HepG2 (cell line): Measurements from ENCODE around the gene ARAP1. TPM values are rescaled to one million over a fixed set of nuclear protein-coding genes. Genes with fewer than 3 reads are reported as not detected.

ENCODE experiments used
- ARID5B ChIP-seq: IDR thresholded peaks from 2 replicates; pipeline ENCODE4 v1.4.0; 2020; ENCODE audit warnings: mild to moderate bottlenecking, missing genetic modification reagents
- CSRNP1 ChIP-seq: sonication (generic); formaldehyde crosslinking; IDR thresholded peaks from 2 replicates; pipeline ENCODE4 v1.8.1; 2023; ENCODE audit warnings: mild to moderate bottlenecking, missing genetic modification reagents
- HIC2 ChIP-seq: sonication (generic); formaldehyde crosslinking; IDR thresholded peaks from 2 replicates; pipeline ENCODE4 v1.9.0; 2022; ENCODE audit warnings: low read depth, missing genetic modification reagents
- HOXA3 ChIP-seq: sonication (generic); formaldehyde crosslinking; IDR thresholded peaks from 2 replicates; pipeline ENCODE4 v1.5.0; 2020; ENCODE audit warnings: missing genetic modification reagents
- MLLT10 ChIP-seq: sonication (generic); formaldehyde crosslinking; IDR thresholded peaks from 2 replicates; pipeline ENCODE4 v1.4.0; 2020; ENCODE audit warnings: missing genetic modification reagents
- NPAS2 ChIP-seq: sonication (generic); formaldehyde crosslinking; IDR thresholded peaks from 2 replicates; pipeline ENCODE4 v1.8.0; 2022; ENCODE audit warnings: mild to moderate bottlenecking, missing genetic modification reagents, borderline replicate concordance
- PRDM10 ChIP-seq: sonication (generic); formaldehyde crosslinking; IDR thresholded peaks from 2 replicates; pipeline ENCODE4 v1.4.0; 2020; ENCODE audit warnings: low read depth, missing genetic modification reagents
- RBAK ChIP-seq: sonication (generic); formaldehyde crosslinking; IDR thresholded peaks from 2 replicates; pipeline ENCODE4 v1.5.1; 2020; ENCODE audit warnings: mild to moderate bottlenecking, missing genetic modification reagents
- TCF7 ChIP-seq: sonication (generic); IDR thresholded peaks from 2 replicates; pipeline ENCODE4 v1.6.1; 2016; ENCODE audit warnings: antibody characterized with exemption, low read depth
- ZFP90 ChIP-seq: sonication (generic); formaldehyde crosslinking; IDR thresholded peaks from 2 replicates; pipeline ENCODE4 v1.8.0; 2022; ENCODE audit warnings: missing genetic modification reagents, mild to moderate bottlenecking, inconsistent platforms, borderline replicate concordance
- ZFX ChIP-seq: sonication (generic); formaldehyde crosslinking; IDR thresholded peaks from 2 replicates; pipeline ENCODE4 v1.4.0; 2020; ENCODE audit warnings: mild to moderate bottlenecking, low read depth, missing genetic modification reagents, moderate library complexity
- ZGPAT ChIP-seq: IDR thresholded peaks from 2 replicates; pipeline ENCODE4 v1.6.1; 2016; ENCODE audit warnings: mild to moderate bottlenecking
- ZNF232 ChIP-seq: sonication (generic); formaldehyde crosslinking; IDR thresholded peaks from 2 replicates; pipeline ENCODE4 v1.4.0; 2020; ENCODE audit warnings: missing genetic modification reagents, borderline replicate concordance
- ZNF343 ChIP-seq: sonication (generic); formaldehyde crosslinking; IDR thresholded peaks from 2 replicates; pipeline ENCODE4 v1.4.0; 2020; ENCODE audit warnings: mild to moderate bottlenecking, missing genetic modification reagents
- ZNF652 ChIP-seq: IDR thresholded peaks from 2 replicates; pipeline ENCODE4 v1.6.1; 2016; ENCODE audit warnings: low read depth, borderline replicate concordance
- ZNF773 ChIP-seq: sonication (generic); formaldehyde crosslinking; IDR thresholded peaks from 2 replicates; pipeline ENCODE4 v1.4.0; 2020; ENCODE audit warnings: missing genetic modification reagents, borderline replicate concordance
- polyA plus RNA-seq, 8 experiments: library from polyadenylated mRNA; depleted of rRNA in 3 of 8; stranded (reverse) in 7 of 8; unstranded in 1 of 8; fragments of >200 nt; fragmentation: Illumina TruSeq in 4 of 8; extraction: Trizol in 4 of 8; gene quantifications; 2 replicates each; pipeline versions ENCODE4 v1.2.1 to v1.2.3, GENCODE V29; 2011 to 2016; ENCODE audit warnings: low read depth in 4 of 8, missing spikeins in 1 of 8, mixed read lengths in 1 of 8; ENCODE audit not compliant: insufficient read depth in 1 of 8
- total RNA-seq, 5 experiments: library from RNA; depleted of rRNA; stranded (reverse); fragments of >200 nt; fragmentation: Illumina TruSeq; extraction: Trizol; gene quantifications; 2 replicates each; pipeline ENCODE4 v1.2.3, GENCODE V29; 2016; ENCODE audit warnings: low read depth in 1 of 5

Gene ARAP1
- total and polyA plus RNA-seq, 2 of the 13 experiments (the other 11 are each of a cell fraction or from before 2014, with no cell fraction given) = 43.2 to 55.5 TPM

GRCh38 chr11:72750086-72750485 lies 2.1 kb downstream of the ARAP1 start (continued):
- TF ChIP-seq HIC2 (CRISPR knock-in tag) (no peak), RBAK (CRISPR knock-in tag) (no peak), PRDM10 (CRISPR knock-in tag) (no peak), MLLT10 (CRISPR knock-in tag) (no peak), CSRNP1 (CRISPR knock-in tag) (no peak; the same call in 1 of the 2 replicates), ARID5B (CRISPR knock-in tag) (peak; percentile 49), ZNF652 (peak; percentile 96), ZFP90 (CRISPR knock-in tag) (no peak), ZGPAT (CRISPR knock-in tag) (peak; percentile 28; the same call in 1 of the 2 replicates), HOXA3 (peak; percentile 28; the same call in 1 of the 2 replicates), ZNF232 (CRISPR knock-in tag) (no peak), ZFX (CRISPR knock-in tag) (peak; percentile 75), NPAS2 (CRISPR knock-in tag) (no peak), TCF7 (no peak; the same call in 1 of the 2 replicates), ZNF773 (CRISPR knock-in tag) (no peak), ZNF343 (CRISPR knock-in tag) (no peak)
